ENCODE data around the gene AKIRIN2. TPM values are rescaled to one million over a fixed set of nuclear protein-coding genes. Genes with fewer than 3 reads are reported as not detected.

AKIRIN2 gene
- total and polyA plus RNA-seq, 2 of the 13 experiments (the other 11 are each of a cell fraction or from before 2014, with no cell fraction given) = 15.6 to 23.4 TPM

- TF ChIP-seq ELF4 (CRISPR knock-in tag; IDR thresholded peaks at IDR 0.05; ENCODE audit: borderline replicate concordance) (no peak), XRCC5 (optimal IDR thresholded peaks at IDR 0.05; ENCODE audit: low read length) (peak; percentile 69), ARNT (IDR thresholded peaks at IDR 0.05) (no peak), IKZF5 (CRISPR knock-in tag; IDR thresholded peaks at IDR 0.05) (no peak), FOXA1 (IDR thresholded peaks at IDR 0.05) (no peak), FOXA1 (CRISPR knock-in tag; IDR thresholded peaks at IDR 0.05) (no peak), ZNF737 (CRISPR knock-in tag; IDR thresholded peaks at IDR 0.05; ENCODE audit: borderline replicate concordance) (no peak), CEBPG (CRISPR knock-in tag; IDR thresholded peaks at IDR 0.05) (no peak), IRF1 (CRISPR knock-in tag; IDR thresholded peaks at IDR 0.05; ENCODE audit: low read depth) (no peak), ZNF619 (CRISPR knock-in tag; IDR thresholded peaks at IDR 0.05) (no peak), SMC3 (IDR thresholded peaks at IDR 0.05; ENCODE audit: low read length) (no peak), ZNF878 (CRISPR knock-in tag; IDR thresholded peaks at IDR 0.05) (no peak), MED1 (CRISPR knock-in tag; IDR thresholded peaks at IDR 0.05) (peak; percentile 55; the same call in 1 of the 2 replicates), EED (CRISPR knock-in tag; IDR thresholded peaks at IDR 0.05) (no peak), ELF3 (CRISPR knock-in tag; IDR thresholded peaks at IDR 0.05) (0 out of 2 replicates have a peak, but pooled peaks have one; percentile 37), SMAD3 (CRISPR knock-in tag; IDR thresholded peaks at IDR 0.05) (no peak), PHB2 (IDR thresholded peaks at IDR 0.05; ENCODE audit: partially characterized antibody) (no peak), NR2C2 (CRISPR knock-in tag; IDR thresholded peaks at IDR 0.05; ENCODE audit: borderline replicate concordance) (no peak), AKAP8 (CRISPR knock-in tag; IDR thresholded peaks at IDR 0.05) (no peak)
- TF ChIP-seq, protein P1, sequence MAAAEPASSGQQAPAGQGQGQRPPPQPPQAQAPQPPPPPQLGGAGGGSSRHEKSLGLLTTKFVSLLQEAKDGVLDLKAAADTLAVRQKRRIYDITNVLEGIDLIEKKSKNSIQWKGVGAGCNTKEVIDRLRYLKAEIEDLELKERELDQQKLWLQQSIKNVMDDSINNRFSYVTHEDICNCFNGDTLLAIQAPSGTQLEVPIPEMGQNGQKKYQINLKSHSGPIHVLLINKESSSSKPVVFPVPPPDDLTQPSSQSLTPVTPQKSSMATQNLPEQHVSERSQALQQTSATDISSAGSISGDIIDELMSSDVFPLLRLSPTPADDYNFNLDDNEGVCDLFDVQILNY (CRISPR knock-in tag; conservative IDR thresholded peaks at IDR 0.05) = no peak
- TF ChIP-seq, protein P2, sequence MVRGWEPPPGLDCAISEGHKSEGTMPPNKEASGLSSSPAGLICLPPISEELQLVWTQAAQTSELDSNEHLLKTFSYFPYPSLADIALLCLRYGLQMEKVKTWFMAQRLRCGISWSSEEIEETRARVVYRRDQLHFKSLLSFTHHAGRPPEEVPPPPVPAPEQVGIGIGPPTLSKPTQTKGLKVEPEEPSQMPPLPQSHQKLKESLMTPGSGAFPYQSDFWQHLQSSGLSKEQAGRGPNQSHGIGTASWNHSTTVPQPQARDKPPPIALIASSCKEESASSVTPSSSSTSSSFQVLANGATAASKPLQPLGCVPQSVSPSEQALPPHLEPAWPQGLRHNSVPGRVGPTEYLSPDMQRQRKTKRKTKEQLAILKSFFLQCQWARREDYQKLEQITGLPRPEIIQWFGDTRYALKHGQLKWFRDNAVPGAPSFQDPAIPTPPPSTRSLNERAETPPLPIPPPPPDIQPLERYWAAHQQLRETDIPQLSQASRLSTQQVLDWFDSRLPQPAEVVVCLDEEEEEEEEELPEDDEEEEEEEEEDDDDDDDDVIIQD (CRISPR knock-in tag; IDR thresholded peaks at IDR 0.05; ENCODE audit: low read depth) = peak; percentile 72
- TF ChIP-seq, protein P3, sequence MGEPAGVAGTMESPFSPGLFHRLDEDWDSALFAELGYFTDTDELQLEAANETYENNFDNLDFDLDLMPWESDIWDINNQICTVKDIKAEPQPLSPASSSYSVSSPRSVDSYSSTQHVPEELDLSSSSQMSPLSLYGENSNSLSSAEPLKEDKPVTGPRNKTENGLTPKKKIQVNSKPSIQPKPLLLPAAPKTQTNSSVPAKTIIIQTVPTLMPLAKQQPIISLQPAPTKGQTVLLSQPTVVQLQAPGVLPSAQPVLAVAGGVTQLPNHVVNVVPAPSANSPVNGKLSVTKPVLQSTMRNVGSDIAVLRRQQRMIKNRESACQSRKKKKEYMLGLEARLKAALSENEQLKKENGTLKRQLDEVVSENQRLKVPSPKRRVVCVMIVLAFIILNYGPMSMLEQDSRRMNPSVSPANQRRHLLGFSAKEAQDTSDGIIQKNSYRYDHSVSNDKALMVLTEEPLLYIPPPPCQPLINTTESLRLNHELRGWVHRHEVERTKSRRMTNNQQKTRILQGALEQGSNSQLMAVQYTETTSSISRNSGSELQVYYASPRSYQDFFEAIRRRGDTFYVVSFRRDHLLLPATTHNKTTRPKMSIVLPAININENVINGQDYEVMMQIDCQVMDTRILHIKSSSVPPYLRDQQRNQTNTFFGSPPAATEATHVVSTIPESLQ (CRISPR knock-in tag; conservative IDR thresholded peaks at IDR 0.05) = no peak
Observed at GRCh38 chr6:87723170-87724078, 21.4 kb upstream of the AKIRIN2 start (continued).
